Hematopoietic multipotent progenitor cell treated with erythropoietin and hydrocortisone succinate and interleukin-3 and kit ligand, for 6 days (in vitro differentiated cells): Measurements from ENCODE around the gene PTPRR.

ENCODE experiments used
- DNase-seq: peaks from one replicate; pipeline ENCODE4 v3.0.0-alpha.2; 2015

PTPRR gene

GRCh38 chr12:70788774-70789173 lies 131.8 kb downstream of the PTPRR start:
- no peak for DNase-seq

GRCh38 chr12:70787612-70788011 lies 132.9 kb downstream of the PTPRR start:
- no peak for DNase-seq

GRCh38 chr12:70785896-70786295 lies 134.6 kb downstream of the PTPRR start:
- no peak for DNase-seq

DNA sequence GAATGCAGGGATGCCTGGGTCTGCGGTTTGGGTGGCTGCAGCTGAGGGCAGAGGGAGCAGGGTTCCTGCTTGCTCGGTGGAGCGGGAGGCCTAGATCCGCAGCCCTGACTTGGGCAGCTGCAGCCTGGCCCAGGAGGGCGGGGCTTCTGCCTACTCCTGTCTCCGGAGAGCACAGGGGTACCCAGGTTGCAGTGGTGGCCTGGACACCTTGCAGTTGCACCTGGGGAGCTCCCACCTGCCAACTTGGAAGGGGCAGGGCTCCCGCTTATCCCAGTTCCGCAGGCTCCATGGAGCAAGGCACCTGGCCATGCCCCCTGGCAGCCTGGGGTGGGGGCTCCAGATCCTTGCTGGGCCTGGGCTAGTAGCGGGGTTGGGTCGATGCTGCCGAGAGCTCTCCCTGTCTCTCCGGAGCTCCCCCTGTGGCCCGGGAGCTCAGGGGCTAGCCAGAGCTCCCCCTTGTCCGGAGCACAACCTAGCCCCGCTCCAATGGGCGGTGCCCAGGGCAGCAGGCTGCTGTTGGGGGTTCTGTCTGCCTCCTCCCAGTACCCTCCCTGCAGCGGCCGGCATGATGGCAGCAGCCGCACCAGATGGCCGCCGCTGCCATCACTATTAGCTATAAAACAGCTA lies 136.4 kb downstream of the PTPRR start:
- DNase-seq: no peak

DNA sequence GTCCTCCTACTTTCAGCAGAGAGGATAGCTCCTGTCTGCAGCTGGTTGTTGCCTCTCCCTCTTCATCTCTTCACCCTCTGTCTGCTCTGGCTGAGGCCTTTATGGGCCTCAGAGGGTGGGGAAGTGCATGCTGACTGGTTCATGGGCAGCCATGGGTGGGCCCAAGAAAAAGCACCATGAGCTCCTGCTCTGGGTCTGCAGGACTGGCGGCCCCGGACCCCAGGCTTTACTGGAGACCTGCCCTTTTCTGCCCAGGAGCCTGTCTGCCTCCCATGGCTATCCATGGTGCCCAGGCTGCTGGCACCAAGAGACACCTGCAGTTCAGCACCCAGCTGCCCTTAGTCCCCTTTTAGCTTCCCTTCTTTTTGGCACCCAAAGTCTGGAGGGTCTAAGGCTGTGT lies 137.1 kb downstream of the PTPRR start:
- no peak for DNase-seq

DNA sequence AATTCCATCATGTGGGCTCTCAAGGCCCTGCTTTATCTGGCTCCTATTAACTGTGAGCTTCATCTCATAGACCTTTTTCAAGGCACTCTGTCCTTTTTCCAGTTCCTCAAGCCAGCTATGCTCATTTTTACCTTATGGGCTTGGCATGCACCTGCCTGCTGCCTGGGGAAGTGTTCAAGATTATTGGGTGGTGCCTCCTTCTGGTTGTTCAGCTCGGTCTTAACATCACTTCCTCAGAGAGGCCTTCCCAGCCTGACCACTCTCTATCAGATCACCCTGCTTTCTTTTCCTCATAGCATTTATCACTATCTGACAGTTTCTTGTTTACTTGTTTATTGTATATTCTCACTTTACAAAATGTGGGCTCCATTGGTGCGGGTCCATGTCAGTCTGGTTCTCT lies 141.3 kb downstream of the PTPRR start:
- DNase-seq: no peak

DNA sequence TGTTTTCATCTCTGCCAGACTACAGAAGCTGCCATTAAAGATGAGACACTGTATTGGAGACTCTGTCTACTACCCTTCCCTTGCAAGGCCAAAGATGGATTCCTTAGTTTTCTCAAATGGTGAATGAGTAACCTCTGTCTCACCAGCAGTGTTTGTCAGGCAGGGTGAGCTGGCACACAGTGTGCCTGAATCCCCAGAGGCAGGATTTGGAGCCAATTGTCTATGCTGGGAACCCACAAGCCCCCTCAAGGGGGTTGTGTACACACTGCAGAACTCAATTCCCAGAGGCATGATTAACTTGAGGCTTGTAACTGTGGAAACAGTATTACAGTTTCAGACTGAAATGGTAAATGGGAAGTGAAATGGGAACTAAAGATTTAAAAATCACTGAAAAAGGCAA lies 146.5 kb downstream of the PTPRR start:
- DNase-seq: no peak

DNA sequence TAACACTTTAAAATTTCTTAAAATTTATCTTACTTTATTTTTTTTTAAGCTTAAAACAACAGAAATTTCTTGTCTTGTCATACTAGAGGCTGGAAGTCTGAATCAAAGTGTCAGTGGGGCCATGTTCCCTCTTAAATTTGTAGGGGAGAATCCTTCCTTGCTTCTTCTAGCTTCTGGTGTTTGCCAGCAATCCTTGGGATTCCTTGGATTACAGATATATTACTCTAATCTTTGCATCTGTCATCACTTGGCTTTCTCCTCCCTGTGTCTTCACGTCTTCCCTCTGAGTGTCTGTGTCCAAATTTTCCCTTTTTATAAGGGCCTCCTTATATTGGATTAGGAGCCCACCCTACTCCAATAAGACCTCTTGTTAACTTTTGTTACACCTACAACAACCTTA lies 147.7 kb downstream of the PTPRR start:
- no peak for DNase-seq

- DNase-seq: no peak
Measured at GRCh38 chr12:70771581-70771980, 149.0 kb downstream of the PTPRR start.

- DNase-seq: no peak
Measured at GRCh38 chr12:70763666-70764065, 156.9 kb downstream of the PTPRR start.

GRCh38 chr12:70762000-70762399 lies 158.5 kb downstream of the PTPRR start:
- DNase-seq: no peak

- no peak for DNase-seq
Measured at GRCh38 chr12:70759161-70759918, 161.2 kb downstream of the PTPRR start.

- DNase-seq: no peak
Measured at GRCh38 chr12:70758494-70758845, 162.1 kb downstream of the PTPRR start.

- no peak for DNase-seq
Measured at GRCh38 chr12:70757830-70758493, 162.6 kb downstream of the PTPRR start.

GRCh38 chr12:70756791-70757190 lies 163.7 kb downstream of the PTPRR start:
- DNase-seq: no peak

DNA sequence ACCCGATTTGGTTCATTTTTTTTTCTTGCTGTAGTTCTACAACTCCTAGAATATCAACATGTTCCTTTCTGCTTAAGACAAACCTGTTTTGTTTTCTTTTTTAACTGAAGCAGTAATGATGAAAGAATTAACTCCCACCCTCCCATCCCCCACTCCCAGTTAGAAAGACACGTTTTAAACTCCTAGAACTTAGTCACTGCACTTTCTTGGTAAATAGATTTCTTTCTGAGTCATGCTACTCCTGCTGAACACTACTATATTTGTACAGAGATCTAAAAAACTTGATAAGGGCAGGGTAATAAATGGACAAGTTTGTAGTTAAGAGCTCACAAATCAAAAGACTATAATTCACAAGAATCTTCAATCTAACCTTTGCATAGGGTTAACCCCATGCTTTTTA lies 164.4 kb downstream of the PTPRR start:
- DNase-seq: no peak

GRCh38 chr12:70754330-70754741 lies 166.2 kb downstream of the PTPRR start:
- no peak for DNase-seq

GRCh38 chr12:70752327-70752726 lies 168.2 kb downstream of the PTPRR start:
- no peak for DNase-seq

DNA sequence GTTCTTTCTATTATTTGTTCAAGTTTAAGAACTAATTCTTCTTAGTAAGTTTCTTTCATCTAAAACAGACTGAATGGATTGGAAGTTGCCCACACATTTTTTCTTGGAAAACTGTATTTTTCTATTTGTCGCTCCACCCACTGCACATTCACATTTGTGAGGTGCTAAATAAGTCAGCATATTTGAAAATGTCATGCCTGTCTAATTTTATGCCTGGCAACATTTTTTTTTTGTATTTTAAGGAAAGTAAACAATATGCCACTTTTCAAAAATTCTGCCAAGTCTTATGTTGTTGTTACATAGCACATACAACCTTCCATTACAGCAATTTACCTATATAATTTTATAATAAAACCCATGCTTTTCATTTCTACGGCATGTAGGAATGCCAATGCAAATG lies 170.6 kb downstream of the PTPRR start:
- DNase-seq: no peak

- DNase-seq: no peak
Measured at GRCh38 chr12:70748809-70749208, 171.7 kb downstream of the PTPRR start.

GRCh38 chr12:70747445-70748260 lies 172.9 kb downstream of the PTPRR start:
- no peak for DNase-seq

DNA sequence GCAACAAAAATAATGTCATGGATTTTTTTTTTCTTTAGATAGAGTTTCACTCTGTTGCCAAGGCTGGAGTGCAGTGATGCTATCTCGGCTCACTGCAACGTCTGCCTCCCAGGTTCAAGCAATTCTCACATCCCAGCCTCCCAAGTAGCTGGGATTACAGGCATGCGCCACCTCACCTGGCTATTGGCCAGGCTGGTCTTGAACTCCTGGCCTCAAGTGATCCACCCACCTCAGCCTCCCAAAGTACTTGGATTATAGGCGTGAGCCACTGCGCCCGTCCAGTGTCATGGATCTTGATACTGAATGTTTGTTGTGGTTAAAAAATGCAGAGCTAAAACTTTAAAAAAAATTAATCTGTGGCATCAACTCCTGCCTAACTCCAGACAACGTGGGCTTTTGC lies 175.5 kb downstream of the PTPRR start:
- DNase-seq: no peak

DNA sequence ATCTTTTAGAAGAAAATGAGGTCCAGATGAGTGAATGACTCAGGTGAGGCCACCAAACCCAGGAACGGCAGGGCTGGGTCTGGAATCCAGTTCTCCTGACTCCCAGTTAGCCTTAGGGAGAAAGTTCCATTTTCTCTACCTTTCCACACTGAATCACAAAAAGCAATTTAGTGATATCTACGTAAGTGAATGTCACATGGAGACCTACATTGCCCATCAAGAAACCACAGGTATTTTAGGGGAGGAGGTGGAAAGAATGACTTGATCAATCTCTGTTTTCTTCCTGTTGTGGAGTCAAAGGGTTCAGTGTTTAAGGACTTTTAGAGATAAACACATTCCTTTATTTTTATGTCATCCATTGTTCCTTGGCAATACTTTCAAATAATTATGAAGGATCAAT lies 176.4 kb downstream of the PTPRR start:
- no peak for DNase-seq

GRCh38 chr12:70741256-70741655 lies 179.3 kb downstream of the PTPRR start:
- no peak for DNase-seq
